ENCODE data around the gene SUSD2.

- TF ChIP-seq, protein P1, sequence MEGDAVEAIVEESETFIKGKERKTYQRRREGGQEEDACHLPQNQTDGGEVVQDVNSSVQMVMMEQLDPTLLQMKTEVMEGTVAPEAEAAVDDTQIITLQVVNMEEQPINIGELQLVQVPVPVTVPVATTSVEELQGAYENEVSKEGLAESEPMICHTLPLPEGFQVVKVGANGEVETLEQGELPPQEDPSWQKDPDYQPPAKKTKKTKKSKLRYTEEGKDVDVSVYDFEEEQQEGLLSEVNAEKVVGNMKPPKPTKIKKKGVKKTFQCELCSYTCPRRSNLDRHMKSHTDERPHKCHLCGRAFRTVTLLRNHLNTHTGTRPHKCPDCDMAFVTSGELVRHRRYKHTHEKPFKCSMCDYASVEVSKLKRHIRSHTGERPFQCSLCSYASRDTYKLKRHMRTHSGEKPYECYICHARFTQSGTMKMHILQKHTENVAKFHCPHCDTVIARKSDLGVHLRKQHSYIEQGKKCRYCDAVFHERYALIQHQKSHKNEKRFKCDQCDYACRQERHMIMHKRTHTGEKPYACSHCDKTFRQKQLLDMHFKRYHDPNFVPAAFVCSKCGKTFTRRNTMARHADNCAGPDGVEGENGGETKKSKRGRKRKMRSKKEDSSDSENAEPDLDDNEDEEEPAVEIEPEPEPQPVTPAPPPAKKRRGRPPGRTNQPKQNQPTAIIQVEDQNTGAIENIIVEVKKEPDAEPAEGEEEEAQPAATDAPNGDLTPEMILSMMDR (IDR thresholded peaks at IDR 0.05), result no peak
- TF ChIP-seq EZH2phosphoT487 (IDR thresholded peaks at IDR 0.05; ENCODE audit: borderline replicate concordance, low read depth) (no peak), RAD21 (IDR thresholded peaks at IDR 0.05; ENCODE audit: low read length) (no peak), NFIC (IDR thresholded peaks at IDR 0.05; ENCODE audit: borderline replicate concordance) (no peak)
- TF ChIP-seq, protein P2, sequence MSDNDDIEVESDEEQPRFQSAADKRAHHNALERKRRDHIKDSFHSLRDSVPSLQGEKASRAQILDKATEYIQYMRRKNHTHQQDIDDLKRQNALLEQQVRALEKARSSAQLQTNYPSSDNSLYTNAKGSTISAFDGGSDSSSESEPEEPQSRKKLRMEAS (IDR thresholded peaks at IDR 0.05; ENCODE audit: low read depth), result no peak
- TF ChIP-seq, protein P3, sequence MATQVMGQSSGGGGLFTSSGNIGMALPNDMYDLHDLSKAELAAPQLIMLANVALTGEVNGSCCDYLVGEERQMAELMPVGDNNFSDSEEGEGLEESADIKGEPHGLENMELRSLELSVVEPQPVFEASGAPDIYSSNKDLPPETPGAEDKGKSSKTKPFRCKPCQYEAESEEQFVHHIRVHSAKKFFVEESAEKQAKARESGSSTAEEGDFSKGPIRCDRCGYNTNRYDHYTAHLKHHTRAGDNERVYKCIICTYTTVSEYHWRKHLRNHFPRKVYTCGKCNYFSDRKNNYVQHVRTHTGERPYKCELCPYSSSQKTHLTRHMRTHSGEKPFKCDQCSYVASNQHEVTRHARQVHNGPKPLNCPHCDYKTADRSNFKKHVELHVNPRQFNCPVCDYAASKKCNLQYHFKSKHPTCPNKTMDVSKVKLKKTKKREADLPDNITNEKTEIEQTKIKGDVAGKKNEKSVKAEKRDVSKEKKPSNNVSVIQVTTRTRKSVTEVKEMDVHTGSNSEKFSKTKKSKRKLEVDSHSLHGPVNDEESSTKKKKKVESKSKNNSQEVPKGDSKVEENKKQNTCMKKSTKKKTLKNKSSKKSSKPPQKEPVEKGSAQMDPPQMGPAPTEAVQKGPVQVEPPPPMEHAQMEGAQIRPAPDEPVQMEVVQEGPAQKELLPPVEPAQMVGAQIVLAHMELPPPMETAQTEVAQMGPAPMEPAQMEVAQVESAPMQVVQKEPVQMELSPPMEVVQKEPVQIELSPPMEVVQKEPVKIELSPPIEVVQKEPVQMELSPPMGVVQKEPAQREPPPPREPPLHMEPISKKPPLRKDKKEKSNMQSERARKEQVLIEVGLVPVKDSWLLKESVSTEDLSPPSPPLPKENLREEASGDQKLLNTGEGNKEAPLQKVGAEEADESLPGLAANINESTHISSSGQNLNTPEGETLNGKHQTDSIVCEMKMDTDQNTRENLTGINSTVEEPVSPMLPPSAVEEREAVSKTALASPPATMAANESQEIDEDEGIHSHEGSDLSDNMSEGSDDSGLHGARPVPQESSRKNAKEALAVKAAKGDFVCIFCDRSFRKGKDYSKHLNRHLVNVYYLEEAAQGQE (IDR thresholded peaks at IDR 0.05; ENCODE audit: low read depth, low read length), result no peak
These were observed 3.8 kb upstream of the SUSD2 start for GRCh38 chr22:24177456-24177855.

Measured in SK-N-SH (cell line).